ENCODE results near the gene TEX22.

TEX22 gene

GRCh38 chr14:105444859-105445258 lies 46.5 kb downstream of the TEX22 start:
- DNase-seq = no peak

GRCh38 chr14:105445290-105445689 lies 47.0 kb downstream of the TEX22 start:
- DNase-seq = no peak

GRCh38 chr14:105445901-105446845 lies 47.8 kb downstream of the TEX22 start:
- DNase-seq = no peak

- DNase-seq = no peak
These were observed 48.6 kb downstream of the TEX22 start for GRCh38 chr14:105446971-105447370.

GRCh38 chr14:105447651-105448640 lies 49.6 kb downstream of the TEX22 start:
- DNase-seq = no peak

GRCh38 chr14:105448706-105449111 lies 50.4 kb downstream of the TEX22 start:
- no peak for DNase-seq

GRCh38 chr14:105449276-105450122 lies 51.2 kb downstream of the TEX22 start:
- DNase-seq = no peak

- DNase-seq = no peak
These were observed 51.8 kb downstream of the TEX22 start for GRCh38 chr14:105450123-105450505.

- DNase-seq = no peak
These were observed 52.8 kb downstream of the TEX22 start for GRCh38 chr14:105450864-105451720.

GRCh38 chr14:105452963-105453362 lies 54.6 kb downstream of the TEX22 start:
- no peak for DNase-seq

- no peak for DNase-seq
These were observed 55.5 kb downstream of the TEX22 start for GRCh38 chr14:105453847-105454246.

- DNase-seq = no peak
These were observed 56.8 kb downstream of the TEX22 start for GRCh38 chr14:105455086-105455640.

GRCh38 chr14:105455766-105456660 lies 57.7 kb downstream of the TEX22 start:
- DNase-seq = no peak

- DNase-seq = no peak
These were observed 58.6 kb downstream of the TEX22 start for GRCh38 chr14:105456736-105457617.

GRCh38 chr14:105458010-105458409 lies 59.7 kb downstream of the TEX22 start:
- no peak for DNase-seq

GRCh38 chr14:105458571-105458970 lies 60.2 kb downstream of the TEX22 start:
- DNase-seq = no peak

- DNase-seq = no peak
These were observed 61.8 kb downstream of the TEX22 start for GRCh38 chr14:105460116-105460515.

- no peak for DNase-seq
These were observed 62.3 kb downstream of the TEX22 start for GRCh38 chr14:105460616-105461015.

GRCh38 chr14:105461903-105462302 lies 63.6 kb downstream of the TEX22 start:
- DNase-seq = no peak

Data from NCI-H2029 (cell line).